Measurements from ENCODE around the gene COL24A1. TPM values are rescaled to one million over a fixed set of nuclear protein-coding genes. Genes with fewer than 3 reads are reported as not detected.
A peak's percentile ranks its signal among the peaks of the same experiment; 100 is the strongest.

COL24A1 gene
- total and polyA plus RNA-seq, 7 donors: under 0.01 to 8.6 (median 6.7) TPM; not detected in 1

DNA sequence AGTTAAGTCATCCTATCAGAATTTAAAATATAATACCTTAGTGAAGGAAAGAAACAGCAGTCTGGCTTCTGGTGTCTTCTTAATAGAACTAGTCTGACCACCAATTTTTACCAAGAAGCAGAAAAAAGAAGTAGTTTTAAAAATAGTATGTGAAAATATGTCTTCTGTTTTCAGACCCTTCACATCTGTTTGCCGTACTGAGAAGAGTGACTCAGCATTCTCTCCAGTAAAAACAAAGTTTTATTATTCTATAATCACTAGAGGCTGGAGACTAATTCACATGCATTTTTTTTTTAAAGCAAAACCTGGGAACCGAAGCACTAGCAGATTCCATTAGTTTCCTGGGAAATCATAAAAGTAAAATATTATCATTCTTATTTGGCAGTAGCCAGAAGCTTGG is 163.8 kb downstream of the COL24A1 start:
- TF ChIP-seq POLR2A (IDR thresholded peaks at IDR 0.05): no peak
- TF ChIP-seq, protein P1, sequence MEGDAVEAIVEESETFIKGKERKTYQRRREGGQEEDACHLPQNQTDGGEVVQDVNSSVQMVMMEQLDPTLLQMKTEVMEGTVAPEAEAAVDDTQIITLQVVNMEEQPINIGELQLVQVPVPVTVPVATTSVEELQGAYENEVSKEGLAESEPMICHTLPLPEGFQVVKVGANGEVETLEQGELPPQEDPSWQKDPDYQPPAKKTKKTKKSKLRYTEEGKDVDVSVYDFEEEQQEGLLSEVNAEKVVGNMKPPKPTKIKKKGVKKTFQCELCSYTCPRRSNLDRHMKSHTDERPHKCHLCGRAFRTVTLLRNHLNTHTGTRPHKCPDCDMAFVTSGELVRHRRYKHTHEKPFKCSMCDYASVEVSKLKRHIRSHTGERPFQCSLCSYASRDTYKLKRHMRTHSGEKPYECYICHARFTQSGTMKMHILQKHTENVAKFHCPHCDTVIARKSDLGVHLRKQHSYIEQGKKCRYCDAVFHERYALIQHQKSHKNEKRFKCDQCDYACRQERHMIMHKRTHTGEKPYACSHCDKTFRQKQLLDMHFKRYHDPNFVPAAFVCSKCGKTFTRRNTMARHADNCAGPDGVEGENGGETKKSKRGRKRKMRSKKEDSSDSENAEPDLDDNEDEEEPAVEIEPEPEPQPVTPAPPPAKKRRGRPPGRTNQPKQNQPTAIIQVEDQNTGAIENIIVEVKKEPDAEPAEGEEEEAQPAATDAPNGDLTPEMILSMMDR (IDR thresholded peaks at IDR 0.05): no peak
- no peak for TF ChIP-seq POLR2AphosphoS5 (IDR thresholded peaks at IDR 0.05)
- TF ChIP-seq EP300 (IDR thresholded peaks at IDR 0.05): no peak
- no peaks in the 10 kb centered on the region for H3K36me3 ChIP-seq
- DNase-seq: no peak
- peak overlapping the region in 1 of 4 donors; percentile 9 for H3K27ac ChIP-seq
- intact Hi-C loops (cut with DNase I): no loop called here
- peak overlapping the region in 3 of 4 donors; percentile 10 to 19 (median 16) for H3K4me3 ChIP-seq
- H3K9me3 ChIP-seq: no peaks in the 10 kb centered on the region
- 3 to 10% methylated on average over 2 of the region's 2 CpGs for WGBS, 2 donors
- peaks cover 0 to 11% (median 7%) of the 10 kb centered on the region in 4 donors for H3K4me1 ChIP-seq
- no peaks in the 10 kb centered on the region for H3K27me3 ChIP-seq

DNA sequence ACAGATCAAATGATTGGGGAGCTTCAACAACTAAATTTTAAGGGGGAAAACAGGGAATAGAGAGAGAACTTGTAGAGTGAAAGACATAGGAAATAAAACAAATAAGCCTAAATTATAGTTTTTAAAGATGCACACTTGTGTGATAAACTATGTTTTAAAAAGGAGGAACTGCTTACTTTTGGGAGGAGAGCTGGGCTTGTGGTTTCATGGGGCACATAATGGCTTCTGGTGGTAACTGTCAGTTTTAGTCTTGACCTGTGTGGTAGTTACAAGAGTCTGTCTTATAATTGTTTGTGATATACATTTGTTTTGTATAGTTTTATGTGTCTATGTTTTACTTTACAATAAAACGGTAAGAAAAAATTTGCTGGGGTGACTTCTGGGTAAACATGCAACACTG is 165.3 kb downstream of the COL24A1 start:
- H3K9me3 ChIP-seq: no peaks in the 10 kb centered on the region
- no peaks in the 10 kb centered on the region for H3K36me3 ChIP-seq
- H3K27ac ChIP-seq: no peak overlapping the region
- TF ChIP-seq POLR2A (IDR thresholded peaks at IDR 0.05) (no peak), POLR2AphosphoS5 (IDR thresholded peaks at IDR 0.05) (no peak), EP300 (IDR thresholded peaks at IDR 0.05) (no peak)
- TF ChIP-seq, protein P1 (IDR thresholded peaks at IDR 0.05): no peak
- H3K4me3 ChIP-seq: no peak overlapping the region
- H3K27me3 ChIP-seq: no peaks in the 10 kb centered on the region
- intact Hi-C loops (cut with DNase I): no loop called here
- DNase-seq: no peak
- peaks cover 0 to 11% (median 7%) of the 10 kb centered on the region in 4 donors for H3K4me1 ChIP-seq
- 57 to 78% methylated on average over 1 of the region's 1 CpG for WGBS, 2 donors

DNA sequence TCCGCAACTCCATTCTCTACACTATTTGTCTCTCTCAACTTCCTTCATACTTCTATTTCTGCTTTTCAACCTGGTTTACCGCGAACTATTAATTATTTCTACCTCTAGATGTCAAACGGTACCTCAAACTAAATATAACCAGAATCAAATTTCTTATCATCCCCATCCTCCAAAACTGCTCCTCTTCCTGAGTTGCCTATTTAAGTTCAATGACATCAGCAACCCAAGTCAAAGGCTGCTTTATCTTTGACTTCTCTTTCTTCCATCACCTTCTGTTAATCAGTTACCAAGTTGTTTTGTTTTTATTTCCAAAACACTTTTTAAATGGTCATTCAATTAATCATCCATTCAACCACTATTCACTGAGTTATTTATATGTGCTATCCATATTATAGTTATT is 171.9 kb downstream of the COL24A1 start:
- H3K4me3 ChIP-seq: no peak overlapping the region
- H3K36me3 ChIP-seq: no peaks in the 10 kb centered on the region
- intact Hi-C loops (cut with DNase I): no loop called here
- no peaks in the 10 kb centered on the region for H3K9me3 ChIP-seq
- H3K27ac ChIP-seq: no peak overlapping the region
- H3K4me1 ChIP-seq: no peaks in the 10 kb centered on the region
- DNase-seq: no peak
- 64 to 82% methylated on average over 4 of the region's 4 CpGs for WGBS, 2 donors
- TF ChIP-seq, protein P1 (IDR thresholded peaks at IDR 0.05): no peak
- no peak for TF ChIP-seq POLR2AphosphoS5 (IDR thresholded peaks at IDR 0.05)
- no peak for TF ChIP-seq POLR2A (IDR thresholded peaks at IDR 0.05)
- TF ChIP-seq EP300 (IDR thresholded peaks at IDR 0.05): no peak
- H3K27me3 ChIP-seq: no peaks in the 10 kb centered on the region

- H3K9me3 ChIP-seq: no peaks in the 10 kb centered on the region
- DNase-seq: no peak
- H3K27me3 ChIP-seq: no peaks in the 10 kb centered on the region
- H3K27ac ChIP-seq: no peak overlapping the region
- no peaks in the 10 kb centered on the region for H3K36me3 ChIP-seq
- no peak overlapping the region for H3K4me3 ChIP-seq
- H3K4me1 ChIP-seq: no peaks in the 10 kb centered on the region
- intact Hi-C loops (cut with DNase I): no loop called here
- TF ChIP-seq EP300 (IDR thresholded peaks at IDR 0.05): no peak
- TF ChIP-seq POLR2AphosphoS5 (IDR thresholded peaks at IDR 0.05): no peak
- TF ChIP-seq, protein P1 (IDR thresholded peaks at IDR 0.05): no peak
- TF ChIP-seq POLR2A (IDR thresholded peaks at IDR 0.05): no peak
- WGBS, 2 donors: 50 to 57% methylated on average over 1 of the region's 1 CpG
Measured at GRCh38 chr1:85983316-85983715, 173.3 kb downstream of the COL24A1 start.

Data from sigmoid colon (tissue), 7 donors.